ENCODE results near the gene PIEZO1. TPM values are rescaled to one million over a fixed set of nuclear protein-coding genes. Genes with fewer than 3 reads are reported as not detected.

Gene PIEZO1
- total and polyA plus RNA-seq, 2 donors from 2014 or later: 103 to 124 TPM

DNA sequence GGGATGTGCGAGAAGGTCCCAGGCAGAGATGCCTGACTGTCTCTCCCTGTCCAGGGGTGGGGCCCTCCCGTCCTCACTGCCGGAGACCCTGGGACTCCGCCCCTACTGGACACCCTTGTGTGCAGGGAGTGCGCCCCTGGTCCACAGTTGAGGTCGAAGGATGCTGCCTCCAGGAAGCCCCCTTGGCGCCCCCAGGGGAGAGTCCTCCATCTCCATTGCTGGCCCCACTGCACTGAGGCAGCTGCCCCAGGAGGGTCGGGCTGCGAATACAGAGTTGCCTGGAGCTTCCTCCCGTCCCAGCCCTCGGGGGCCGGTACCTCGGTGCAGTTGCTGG, 52.1 kb downstream of the PIEZO1 start:
- intact Hi-C loops (cut with DNase I): no loop called here
- H3K4me3 ChIP-seq (ENCODE audit: low read length in 3 of 3): no peak overlapping the region
- H3K9me3 ChIP-seq (ENCODE audit: control insufficient read depth in 2 of 3, insufficient read depth in 1 of 3, low read length in 3 of 3): no peaks in the 10 kb centered on the region
- H3K27me3 ChIP-seq (ENCODE audit: control insufficient read depth, insufficient read depth, low read length): no peaks in the 10 kb centered on the region
- TF ChIP-seq, protein P1, sequence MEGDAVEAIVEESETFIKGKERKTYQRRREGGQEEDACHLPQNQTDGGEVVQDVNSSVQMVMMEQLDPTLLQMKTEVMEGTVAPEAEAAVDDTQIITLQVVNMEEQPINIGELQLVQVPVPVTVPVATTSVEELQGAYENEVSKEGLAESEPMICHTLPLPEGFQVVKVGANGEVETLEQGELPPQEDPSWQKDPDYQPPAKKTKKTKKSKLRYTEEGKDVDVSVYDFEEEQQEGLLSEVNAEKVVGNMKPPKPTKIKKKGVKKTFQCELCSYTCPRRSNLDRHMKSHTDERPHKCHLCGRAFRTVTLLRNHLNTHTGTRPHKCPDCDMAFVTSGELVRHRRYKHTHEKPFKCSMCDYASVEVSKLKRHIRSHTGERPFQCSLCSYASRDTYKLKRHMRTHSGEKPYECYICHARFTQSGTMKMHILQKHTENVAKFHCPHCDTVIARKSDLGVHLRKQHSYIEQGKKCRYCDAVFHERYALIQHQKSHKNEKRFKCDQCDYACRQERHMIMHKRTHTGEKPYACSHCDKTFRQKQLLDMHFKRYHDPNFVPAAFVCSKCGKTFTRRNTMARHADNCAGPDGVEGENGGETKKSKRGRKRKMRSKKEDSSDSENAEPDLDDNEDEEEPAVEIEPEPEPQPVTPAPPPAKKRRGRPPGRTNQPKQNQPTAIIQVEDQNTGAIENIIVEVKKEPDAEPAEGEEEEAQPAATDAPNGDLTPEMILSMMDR (IDR thresholded peaks at IDR 0.05; ENCODE audit: borderline replicate concordance, extremely low read depth, insufficient read depth): no peak
- no peak for FAIRE-seq
- H3K9ac ChIP-seq (ENCODE audit: low read length in 3 of 3): no peak overlapping the region
- DNase-seq: no peak
- no peaks in the 10 kb centered on the region for H3K4me1 ChIP-seq (ENCODE audit: control insufficient read depth in 2 of 3, insufficient read depth in 2 of 3, low read depth in 1 of 3, low read length in 3 of 3)
- H3K27ac ChIP-seq (ENCODE audit: low read depth in 2 of 2, low read length in 2 of 2): no peak overlapping the region
- peaks cover 0 to 19% (median 18%) of the 10 kb centered on the region in 3 donors for H3K36me3 ChIP-seq (ENCODE audit: control insufficient read depth in 2 of 3, insufficient read depth in 3 of 3, low read length in 3 of 3)

- FAIRE-seq (no peak), DNase-seq (no peak)
- H3K9ac ChIP-seq (ENCODE audit: low read length in 3 of 3): no peak overlapping the region
- no peak overlapping the region for H3K4me3 ChIP-seq (ENCODE audit: low read length in 3 of 3)
- H3K27ac ChIP-seq (ENCODE audit: low read depth in 2 of 2, low read length in 2 of 2): no peak overlapping the region
- peaks cover 0 to 19% (median 18%) of the 10 kb centered on the region in 3 donors for H3K36me3 ChIP-seq (ENCODE audit: control insufficient read depth in 2 of 3, insufficient read depth in 3 of 3, low read length in 3 of 3)
- H3K27me3 ChIP-seq (ENCODE audit: control insufficient read depth, insufficient read depth, low read length): no peaks in the 10 kb centered on the region
- intact Hi-C loops (cut with DNase I): no loop called here
- H3K9me3 ChIP-seq (ENCODE audit: control insufficient read depth in 2 of 3, insufficient read depth in 1 of 3, low read length in 3 of 3): no peaks in the 10 kb centered on the region
- no peaks in the 10 kb centered on the region for H3K4me1 ChIP-seq (ENCODE audit: control insufficient read depth in 2 of 3, insufficient read depth in 2 of 3, low read depth in 1 of 3, low read length in 3 of 3)
- TF ChIP-seq, protein P1 (IDR thresholded peaks at IDR 0.05; ENCODE audit: borderline replicate concordance, extremely low read depth, insufficient read depth): no peak
These were observed 52.7 kb downstream of the PIEZO1 start for GRCh38 chr16:88732172-88732960.

GRCh38 chr16:88731699-88732098, 53.3 kb downstream of the PIEZO1 start:
- DNase-seq (no peak), FAIRE-seq (no peak)
- intact Hi-C loops (cut with DNase I): no loop called here
- Histone ChIP-seq H3K27ac (ENCODE audit: low read depth in 2 of 2, low read length in 2 of 2) (no peak overlapping the region), H3K27me3 (ENCODE audit: control insufficient read depth, insufficient read depth, low read length) (no peaks in the 10 kb centered on the region), H3K36me3 (ENCODE audit: control insufficient read depth in 2 of 3, insufficient read depth in 3 of 3, low read length in 3 of 3) (peaks cover 0 to 19% (median 18%) of the 10 kb centered on the region in 3 donors), H3K4me1 (ENCODE audit: control insufficient read depth in 2 of 3, insufficient read depth in 2 of 3, low read depth in 1 of 3, low read length in 3 of 3) (no peaks in the 10 kb centered on the region), H3K4me3 (ENCODE audit: low read length in 3 of 3) (no peak overlapping the region), H3K9me3 (ENCODE audit: control insufficient read depth in 2 of 3, insufficient read depth in 1 of 3, low read length in 3 of 3) (no peaks in the 10 kb centered on the region), H3K9ac (ENCODE audit: low read length in 3 of 3) (no peak overlapping the region)
- TF ChIP-seq, protein P1 (IDR thresholded peaks at IDR 0.05; ENCODE audit: borderline replicate concordance, extremely low read depth, insufficient read depth): no peak

Measured in kidney (tissue), 14 donors.